Eye (tissue), 1 donor: ENCODE results near the gene MAL.

ENCODE experiments used
- DNase-seq: peaks from one replicate; pipeline ENCODE4 v3.0.0-alpha.2; 2015

Gene MAL

DNA sequence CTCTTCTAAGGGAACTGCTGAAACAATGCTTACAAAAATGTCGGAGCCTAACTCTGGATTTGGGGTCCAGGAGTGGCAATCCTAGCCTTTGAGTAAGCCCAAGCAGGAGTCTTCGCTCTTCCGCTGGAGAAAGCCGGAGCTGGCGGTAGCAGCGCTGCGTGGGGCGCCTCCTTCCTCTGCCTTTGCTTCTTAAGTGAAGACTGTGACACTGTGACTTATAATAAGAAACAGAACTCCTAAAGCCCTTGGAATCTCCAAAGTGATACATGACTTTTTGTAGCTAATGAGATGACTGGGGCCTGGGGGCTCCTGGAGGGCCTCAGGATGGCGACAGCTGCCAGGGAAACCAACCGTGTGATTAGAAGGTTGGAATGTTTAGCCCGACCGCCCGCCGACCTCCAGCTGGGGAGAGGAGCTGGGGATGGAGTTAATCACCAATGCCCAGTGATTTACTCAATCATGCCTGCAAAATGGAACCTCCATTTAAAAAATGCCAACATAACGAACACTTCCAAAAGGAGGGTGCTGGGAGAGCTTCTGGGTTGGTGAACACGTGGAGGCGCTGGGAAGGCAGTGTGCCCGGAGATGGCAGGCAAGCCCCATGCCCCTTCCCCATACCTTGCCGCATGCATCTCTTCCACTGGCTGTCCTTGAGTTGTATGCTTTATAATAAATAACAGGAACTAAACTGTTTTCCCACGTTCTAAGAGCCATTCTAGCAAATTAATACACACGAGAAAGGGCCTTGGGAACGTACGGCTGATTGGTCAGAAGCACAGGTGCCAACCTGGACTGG, 29.0 kb upstream of the MAL start:
- peak; percentile 92 for DNase-seq

DNA sequence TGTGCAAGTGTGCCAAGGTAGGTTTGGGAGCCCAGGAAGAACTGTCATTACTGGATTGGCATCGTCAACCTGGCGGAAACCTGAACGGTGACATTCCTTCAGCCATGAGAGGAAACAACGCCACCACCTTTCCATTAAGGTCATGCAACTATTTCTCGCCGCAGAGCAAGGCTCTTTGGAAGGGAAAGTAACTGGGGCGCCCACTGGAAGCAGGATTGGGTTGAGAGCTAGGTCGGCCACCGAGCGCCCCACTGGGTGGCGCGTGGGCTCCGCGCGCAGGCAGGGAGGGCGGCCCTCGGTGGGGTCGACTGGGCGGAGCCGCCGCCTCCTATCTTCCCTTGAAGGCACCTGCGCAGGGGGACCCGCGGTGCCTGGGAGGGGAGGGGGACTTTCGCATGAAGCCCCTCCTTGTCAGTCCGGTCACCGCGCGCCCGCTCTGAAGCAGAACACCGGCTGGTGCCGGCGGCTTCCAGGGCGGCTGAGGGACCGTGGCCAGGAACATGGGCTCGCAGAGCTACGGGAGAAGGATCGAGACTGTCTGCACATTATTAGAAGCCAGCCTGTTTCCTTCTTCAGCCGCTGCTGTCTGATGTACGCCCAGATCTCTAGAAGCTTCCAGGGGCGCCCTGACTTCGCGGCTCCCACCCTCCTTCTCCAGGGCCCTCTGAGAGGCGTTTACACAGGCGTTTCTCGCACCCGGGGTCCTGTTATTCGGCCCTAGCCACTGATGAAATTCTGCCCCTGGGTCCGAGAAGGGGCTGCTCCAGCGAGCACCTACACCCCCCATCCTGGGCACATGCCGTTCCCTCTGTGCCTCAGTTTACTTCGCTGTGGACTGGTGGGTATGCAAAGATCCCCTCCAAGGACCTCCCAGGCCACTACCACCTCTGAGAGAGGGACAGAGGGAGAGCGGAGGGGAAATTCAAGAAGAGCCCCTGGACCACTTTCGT, 27.3 kb upstream of the MAL start:
- DNase-seq, result peak; percentile 29

DNA sequence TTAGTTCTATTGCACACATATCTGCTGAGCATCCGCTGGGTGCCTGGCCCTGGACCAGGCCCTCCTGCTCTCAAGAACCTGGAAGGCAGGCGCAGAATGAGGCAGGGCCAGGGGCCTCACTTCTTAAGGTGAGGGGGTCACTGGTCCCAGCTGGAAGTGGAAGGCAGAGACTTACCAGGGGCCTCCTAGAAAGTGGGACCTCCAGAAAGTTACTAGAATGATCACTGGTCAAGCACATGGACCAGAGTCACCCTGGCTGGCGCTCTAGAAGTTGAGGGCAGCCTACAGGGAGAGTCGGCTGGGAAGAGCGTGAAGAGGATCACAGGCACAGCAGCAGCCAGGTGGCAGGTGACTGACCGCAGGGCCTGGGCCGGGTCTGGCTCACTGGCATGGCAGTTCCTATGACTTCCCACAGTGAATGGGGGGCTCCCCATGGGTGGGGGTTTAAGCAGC, 26.1 kb upstream of the MAL start:
- DNase-seq, result no peak

DNA sequence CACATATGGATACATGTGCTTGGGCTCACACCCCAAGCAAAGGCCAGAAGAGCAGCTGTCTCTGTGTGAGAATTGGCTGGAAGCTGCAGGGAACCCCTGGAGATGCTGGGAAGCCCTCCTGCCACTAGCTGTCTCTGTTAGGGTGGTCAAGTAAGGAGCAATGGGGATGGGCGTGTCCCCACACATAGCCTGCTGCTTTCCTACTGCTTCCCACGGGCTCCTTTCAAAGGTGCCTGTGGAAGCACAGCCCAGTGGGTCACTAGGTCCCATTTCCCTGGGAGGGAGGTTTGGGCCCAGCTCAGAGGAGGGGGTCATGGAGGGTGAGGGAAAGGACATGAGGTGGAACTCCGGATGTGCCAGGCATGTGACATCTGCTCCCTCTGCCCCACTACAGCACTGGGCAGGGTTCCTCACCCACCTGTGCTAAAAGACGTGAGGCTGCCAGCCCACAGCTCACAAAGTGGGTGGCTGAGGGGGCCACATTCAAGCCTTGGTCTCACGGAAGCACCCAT, 24.4 kb upstream of the MAL start:
- DNase-seq, result no peak

DNA sequence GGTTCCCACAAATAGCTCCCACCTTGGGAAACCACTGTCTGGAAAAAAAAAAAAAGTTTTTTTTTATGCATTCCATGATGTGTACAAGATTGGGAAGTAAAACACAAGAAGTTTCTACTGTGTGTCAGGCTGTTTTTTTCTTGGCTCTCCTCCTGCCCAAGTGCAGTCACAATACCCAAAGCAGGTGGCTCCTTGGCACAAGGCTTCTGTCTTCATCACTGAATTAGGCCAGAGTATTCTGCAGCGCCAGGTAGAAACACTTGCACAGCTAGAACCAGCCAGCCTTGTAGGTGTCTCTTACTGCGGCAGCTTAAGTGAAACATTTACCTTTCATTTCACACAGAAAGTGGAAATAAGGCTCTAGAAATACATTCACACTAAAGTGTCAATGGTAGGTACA, 23.8 kb upstream of the MAL start:
- DNase-seq, result no peak

DNA sequence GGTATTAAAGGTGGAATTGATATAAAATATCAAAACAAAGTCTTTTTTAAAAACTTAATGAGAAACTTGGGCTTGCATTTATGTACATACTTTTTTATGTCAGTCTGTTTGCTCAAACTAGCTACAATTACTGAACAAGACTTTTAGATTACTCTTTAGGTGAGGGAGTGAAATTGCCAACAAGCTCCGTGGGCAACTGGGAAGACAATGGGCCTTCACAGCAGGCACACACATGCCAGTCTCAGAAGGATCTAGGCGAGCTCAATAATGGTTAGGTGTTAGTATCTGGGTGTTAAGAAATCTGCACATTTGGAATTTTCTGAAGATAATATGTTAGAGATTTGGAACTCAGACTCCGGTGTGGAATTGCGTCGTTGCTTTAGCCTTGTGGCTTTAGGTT, 23.0 kb upstream of the MAL start:
- no peak for DNase-seq

DNA sequence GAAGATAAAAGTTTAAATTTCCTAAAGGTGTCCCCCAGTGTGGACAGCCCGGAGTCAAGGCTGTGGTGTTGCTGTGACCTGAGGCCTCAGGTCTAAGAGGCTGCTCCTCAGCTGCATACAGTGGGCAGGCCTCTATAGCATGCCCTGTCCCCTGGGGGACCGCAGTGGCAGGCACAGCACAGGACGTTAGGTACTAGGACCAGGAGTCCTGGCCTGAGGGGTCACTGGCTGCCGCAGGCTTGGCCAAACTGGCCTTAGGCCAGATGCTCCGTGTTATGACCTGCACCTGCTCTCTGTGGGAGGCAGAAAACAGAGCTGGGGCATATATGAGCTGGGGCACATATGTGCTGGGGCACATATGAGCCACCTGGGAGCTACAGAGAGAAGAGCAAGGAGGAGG, 21.2 kb upstream of the MAL start:
- no peak for DNase-seq

DNA sequence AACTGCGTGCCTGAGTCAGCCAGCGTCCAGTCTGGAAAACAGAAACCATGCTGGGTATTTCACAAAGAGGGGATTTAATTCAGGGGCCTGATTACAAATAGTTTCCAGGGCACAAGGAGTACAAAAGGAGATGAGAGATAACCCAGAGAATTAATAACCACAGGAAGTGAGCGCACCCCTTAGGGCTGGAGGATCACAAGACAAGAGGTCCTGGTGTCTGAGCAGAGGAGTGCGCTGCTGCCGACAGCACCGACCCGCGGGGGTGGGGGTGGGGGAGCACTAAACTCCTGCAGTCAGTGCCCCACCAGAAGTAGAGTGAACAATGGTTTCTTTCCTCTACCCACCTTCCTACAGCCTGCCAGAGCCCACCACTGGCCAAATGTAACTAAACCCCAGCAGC, 20.8 kb upstream of the MAL start:
- DNase-seq, result no peak

DNA sequence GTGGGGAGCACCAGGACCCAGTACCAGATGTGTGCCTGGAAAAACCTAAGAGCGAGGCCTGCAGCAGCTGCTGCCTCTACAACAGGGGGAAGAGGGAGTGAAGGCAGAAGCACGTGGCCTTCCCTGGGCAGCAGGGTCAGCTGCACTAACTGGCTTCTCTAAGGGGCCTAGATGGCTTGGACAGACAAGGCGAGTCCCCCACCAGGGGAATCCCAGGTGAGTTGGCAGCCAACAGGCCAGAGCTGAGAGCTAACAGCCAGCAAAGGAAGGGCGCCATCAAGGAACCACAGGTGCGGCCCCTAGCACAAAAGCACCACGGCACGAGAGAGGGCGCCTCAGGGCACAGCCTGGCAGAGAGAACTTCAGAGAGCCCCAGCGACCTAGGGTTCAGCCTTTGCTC, 19.8 kb upstream of the MAL start:
- no peak for DNase-seq

DNA sequence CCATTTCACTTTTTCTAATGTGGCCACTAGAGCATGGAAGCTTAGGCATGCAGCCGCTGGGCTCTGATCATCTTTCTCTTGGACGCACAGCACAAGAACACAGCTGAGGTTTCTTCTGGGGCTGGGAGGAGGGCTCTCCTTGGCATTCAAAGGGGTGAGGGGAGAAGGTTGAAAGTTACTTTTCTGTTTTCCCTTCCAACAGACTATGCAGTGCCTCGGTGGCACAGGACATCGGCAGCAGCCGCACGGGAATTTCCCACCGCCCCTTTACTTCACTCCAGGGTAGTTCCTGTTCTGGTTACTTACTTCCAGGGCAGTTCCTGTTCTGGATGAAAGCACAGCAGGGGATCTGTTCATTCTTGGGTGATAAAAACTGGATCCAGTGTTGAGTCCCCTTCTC, 18.9 kb upstream of the MAL start:
- DNase-seq, result no peak

DNA sequence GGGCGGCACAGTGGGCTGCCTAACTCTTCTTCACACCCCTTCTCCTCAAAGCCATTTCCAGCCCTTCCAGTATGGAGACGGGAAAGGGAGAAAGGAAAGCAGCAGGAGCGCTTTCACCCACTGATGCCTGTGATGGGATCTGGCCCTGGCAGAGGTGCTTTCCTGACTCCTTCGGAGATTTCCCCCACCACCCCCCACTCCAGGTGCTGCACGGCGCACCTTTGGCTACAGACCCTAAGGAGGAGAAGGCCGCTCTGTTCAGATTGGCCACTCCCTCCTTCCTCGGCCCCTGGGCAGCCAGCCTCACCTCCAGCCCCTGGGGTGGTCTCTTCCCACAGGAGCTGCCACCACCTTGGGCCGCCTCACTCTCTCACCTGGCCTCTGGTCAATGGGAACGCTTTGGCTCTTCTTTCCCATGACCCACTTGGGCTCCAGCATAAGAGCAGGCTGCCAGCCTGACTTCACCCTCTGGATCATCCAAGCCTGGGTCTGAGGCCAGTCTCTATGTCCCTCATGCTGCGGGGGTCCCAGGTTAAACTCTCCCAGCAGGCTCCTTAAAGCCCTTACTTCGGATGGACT, 18.4 kb upstream of the MAL start:
- DNase-seq, result no peak

DNA sequence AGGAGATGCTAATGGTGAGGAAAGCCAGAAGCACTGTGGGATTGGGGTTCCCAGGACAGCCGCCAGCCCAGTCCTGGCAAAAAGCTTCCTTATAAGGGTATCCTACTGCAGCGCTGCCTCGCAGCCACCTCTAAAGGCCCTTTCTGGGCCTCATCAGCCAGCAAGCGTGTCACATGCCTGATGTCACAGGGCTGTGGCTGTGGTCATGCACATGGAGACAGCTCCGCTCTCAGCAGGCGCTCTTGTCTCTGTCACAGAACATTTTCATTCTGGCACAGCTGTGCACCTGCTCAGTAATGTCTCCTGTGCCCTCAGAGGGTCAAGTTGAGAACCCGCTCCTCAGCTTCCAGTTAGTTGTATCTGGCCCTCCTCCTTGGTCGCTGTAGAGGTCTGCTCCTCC, 17.7 kb upstream of the MAL start:
- peak; percentile 85 for DNase-seq

DNA sequence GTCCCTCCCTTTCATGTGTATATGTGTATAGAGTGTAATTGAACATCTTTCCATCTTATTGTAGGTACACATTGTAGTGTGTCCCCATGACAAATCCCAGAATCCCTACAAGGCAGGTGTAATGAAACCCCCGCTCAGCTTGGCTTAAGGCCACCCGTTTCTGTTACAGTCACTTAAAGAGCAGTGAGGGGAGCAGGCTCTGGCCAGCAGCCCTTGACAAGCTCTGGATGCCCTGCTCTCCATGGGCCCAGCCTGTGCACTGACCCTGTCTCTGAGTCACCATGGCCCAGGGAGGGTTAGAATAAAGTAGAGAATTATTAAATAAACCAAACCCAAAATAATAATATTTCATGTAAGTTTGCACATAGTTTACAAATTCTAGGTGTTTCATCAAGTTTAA, 17.2 kb upstream of the MAL start:
- no peak for DNase-seq

DNA sequence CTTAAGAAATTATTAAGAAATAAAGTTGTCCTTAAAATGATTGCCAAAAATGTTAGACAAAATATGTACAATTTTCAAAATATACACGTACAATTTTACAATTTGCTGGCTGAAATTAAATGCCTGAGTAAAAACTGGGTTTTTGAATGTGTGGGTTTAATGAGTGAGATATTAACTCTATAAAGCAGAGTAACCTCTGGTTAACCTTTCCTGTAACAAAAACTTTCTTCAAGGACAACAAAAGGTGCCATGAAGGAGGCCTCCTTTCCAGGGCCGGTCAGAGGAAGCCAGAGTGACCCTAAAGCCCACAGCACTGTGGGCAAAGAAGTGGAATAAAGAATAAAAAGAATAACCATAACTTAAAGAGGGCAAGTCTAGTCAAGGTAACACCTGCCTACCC, 16.5 kb upstream of the MAL start:
- no peak for DNase-seq

DNA sequence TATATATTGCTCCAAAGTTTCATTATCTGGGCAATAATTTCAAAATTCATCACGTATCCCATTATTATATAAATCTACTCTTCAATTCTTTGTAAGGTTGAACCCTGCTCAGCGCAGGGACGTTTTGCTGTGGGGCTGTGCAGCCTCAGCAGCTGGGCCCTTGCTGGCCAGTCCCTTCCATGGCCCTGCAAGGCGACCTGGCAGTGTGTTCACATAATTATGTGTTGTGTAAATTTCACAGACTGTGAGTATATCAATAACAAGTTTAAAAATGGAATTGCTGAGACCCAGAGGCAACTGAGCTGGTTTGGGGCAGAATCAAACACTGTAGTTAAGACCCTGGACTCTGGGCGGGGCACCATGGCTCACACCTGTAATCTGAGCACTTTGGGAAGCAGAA, 16.1 kb upstream of the MAL start:
- no peak for DNase-seq

DNA sequence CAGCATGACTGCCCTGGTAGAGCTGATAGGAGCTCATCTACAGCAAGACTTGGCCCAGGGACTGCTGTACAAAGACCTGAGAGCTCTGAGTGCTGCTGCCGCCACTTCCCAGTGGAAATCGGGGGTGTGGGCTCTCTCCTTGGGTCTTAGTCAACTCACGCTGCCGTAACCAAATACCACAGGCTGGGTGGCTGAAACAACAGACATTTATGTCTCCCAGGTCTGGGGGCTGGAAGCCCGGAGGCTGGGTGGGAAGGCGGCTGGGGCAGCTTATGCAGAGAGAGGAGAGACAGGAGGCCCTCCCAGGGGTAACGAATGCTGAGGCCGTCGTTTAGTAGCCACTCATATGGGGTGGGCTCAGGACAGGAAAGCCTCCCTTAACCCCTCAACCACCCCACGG, 15.4 kb upstream of the MAL start:
- no peak for DNase-seq

DNA sequence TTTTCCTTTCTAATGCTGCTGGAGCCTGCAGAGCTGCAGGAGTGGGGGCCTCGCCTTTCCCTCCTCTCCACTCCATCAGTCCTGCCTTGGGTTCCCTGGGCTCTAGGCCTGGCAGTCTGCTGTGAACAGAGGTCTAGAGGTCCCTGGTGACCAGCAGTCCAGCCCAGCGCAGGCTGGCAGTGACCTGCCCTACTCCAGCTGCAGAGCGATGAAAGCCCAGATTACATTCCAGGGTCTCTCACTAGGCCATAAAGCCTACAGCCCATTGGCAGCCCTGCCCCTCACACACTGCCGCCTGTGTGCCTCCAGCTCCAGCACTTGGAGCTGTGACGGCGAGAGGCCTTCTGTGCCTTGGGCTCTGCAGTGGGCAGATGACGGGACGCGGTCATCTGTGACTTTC, 14.8 kb upstream of the MAL start:
- no peak for DNase-seq

DNA sequence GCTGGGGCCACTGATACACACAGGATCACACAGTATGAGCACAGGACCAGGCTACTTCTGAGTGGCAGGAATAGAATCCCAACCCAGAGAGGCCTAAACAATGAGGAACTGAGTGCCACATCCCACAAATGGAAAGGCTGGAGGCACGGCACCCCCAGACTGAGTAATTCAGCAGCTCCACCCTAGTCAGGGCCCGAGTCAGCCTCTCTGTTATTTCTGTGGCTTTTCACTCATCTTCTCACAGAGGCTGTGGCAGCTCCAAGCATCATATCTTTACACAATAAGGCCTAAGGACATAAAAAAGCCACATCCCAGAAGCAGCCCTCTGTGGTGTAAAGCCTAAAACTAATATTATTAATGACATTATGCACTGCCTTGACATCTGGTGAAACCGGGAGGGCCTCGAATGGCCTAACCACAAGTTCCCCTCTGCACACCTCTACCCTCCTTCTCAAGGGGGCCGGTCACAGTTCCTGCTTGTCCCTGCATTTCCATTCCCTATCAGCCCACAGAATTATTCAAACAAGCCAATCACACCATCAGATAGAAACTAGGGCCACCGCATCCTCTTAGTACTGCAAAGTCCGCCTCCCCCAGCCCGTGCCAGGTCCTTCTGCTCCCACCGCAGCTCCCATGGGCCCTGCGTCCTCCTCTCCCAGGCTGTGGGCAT, 12.5 kb upstream of the MAL start:
- no peak for DNase-seq

DNA sequence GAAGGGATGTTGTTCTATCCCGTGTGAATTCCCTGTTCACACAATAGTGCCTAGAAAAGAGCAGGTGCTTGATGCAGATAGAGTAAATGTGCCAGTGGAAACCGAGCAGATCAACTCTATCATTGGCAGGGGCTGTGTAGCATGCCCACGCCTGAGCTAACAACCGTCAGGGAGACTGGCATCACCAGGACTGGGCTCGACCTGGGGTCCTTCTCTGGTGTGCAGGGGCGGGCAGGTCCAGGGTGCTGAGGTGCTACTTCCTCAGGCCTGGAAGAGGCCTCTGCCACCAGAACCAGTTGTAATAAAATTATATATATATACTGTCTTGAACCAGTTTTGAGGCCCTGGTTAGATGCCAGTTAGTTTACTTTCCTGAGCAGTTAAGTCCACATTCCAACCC, 11.8 kb upstream of the MAL start:
- DNase-seq, result no peak

DNA sequence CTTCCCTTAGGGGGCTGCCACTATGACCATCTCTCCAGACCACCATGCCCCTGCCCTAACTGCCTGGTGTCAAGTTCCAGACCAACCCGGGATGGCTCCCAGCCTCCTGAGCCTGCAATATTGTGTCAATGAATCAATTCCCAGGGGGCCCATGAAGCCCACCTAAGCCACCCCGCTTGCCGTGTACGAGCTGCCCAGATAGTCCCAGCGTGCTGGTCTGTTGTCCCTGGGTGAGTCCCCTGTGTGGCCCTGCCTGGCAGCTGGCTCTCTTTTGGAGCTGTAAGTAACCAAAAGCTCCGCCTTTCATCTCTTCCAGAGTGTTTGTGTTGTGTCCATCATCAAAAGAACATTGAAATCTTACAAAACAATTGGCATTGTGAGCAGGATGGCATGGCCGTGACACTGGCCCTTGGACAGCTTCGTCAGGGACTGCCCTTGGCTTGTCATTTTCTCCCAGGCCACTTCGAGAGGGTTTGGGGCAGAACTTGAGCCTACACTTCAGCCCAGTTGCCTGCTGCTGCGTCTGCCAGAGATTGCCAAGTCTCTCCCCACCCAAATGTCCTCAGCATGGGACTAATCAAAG, 11.3 kb upstream of the MAL start:
- no peak for DNase-seq

DNA sequence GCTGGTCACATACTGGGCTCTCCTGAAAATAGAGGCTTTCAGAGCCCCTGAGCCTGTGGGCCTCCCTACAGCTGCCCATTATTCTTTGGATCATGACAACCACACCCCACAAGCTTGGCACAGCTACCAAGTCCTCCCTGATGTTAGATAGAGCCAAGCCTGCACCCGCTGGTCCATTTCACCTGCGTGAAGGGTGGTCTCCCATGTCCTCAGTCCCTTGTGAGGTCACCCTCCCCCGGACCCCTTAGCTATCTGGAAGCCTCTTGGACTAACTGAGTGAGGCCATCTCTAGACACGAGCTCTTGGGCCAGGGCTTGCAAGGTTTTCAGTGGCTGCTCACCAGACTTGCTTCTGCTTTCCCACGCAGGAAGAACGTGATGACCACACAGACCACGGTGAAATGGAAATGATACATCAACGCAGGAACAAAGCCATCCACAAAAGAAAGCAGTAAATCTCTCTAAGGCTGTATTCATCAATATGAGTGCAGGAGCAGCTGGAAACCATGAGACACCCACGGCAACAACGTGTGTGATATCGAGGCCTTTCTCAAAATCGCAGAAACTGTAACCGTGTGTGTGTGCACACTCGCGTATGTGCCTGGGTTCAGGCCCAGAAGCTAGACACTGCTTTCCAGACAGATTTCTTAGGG, 10.1 kb upstream of the MAL start:
- no peak for DNase-seq

DNA sequence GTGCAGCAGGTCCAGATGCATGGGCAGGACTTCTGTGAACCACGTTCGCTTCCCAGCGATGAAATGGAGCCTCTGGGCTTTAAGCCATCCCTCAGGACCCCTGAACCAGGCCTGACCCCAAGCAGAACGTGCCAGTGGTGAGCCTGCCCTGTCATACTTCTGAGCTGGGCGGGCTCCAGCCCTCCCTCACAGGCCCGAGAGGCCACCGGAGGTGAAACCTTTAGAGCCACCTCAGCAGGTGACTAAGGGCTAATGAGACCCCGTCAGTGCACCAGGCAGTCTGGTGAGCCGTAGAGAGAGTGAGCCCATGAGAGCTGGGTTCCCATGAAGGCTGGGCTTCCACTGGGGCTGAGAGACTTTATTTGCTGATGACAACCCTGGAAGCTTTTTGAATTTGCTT, 8.9 kb upstream of the MAL start:
- DNase-seq, result no peak
